GM23248 (cell line): ENCODE results near the gene USP40.

Experiments used
- EZH2 ChIP-seq: fragments of 200-600 bp; sonication (generic); IDR thresholded peaks from 2 replicates; pipeline ENCODE4 v1.6.1; 2018; ENCODE audit warnings: antibody characterized with exemption, mild to moderate bottlenecking; ENCODE audit not compliant: insufficient read depth, poor library complexity, severe bottlenecking
- EZH2phosphoT487 ChIP-seq: fragments of 200-600 bp; sonication (generic); IDR thresholded peaks from 2 replicates; pipeline ENCODE4 v1.6.1; 2018; ENCODE audit warnings: antibody characterized with exemption, moderate library complexity, mild to moderate bottlenecking, low read depth; ENCODE audit not compliant: insufficient read depth

DNA sequence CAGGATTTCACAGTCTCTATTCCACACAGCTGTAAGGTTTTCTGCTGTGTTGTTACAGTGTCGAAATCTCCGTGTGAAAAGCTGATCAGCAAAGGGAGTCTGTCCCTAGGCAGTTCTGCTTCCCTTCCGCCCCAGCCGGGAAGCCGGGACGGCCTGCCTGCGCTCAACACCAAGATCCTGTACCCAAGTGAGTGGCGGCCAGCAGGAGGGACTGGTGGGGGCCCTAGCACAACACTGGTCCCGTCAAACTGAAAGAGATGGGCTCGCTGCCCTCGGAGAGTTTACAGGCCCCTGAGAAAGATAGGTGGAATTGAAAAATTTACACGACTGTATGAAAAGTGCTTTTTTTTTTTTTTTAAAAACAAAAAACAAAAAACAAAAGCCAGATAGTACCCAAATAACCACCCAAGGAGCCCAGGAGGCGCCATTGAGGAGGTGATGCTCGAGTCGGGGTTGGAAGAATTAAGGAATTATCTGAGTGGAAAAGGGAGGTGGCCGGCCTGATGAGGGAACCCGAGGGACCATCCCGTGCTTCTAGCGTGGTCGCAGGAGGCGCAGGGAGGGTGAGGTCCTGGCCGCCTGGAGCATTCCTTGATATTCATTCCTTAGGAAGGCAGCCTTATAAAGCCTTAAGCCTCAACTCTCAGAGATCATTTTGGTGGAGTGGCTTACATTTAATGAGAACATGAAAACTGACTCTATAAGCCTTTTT lies 115.6 kb downstream of the USP40 start:
- TF ChIP-seq EZH2phosphoT487 (no peak), EZH2 (no peak)
